H1 (cell line): ENCODE results near the gene MAP1LC3A. TPM values are rescaled to one million over a fixed set of nuclear protein-coding genes. Genes with fewer than 3 reads are reported as not detected.

Experiments used
- CTCF ChIA-PET: fragments of 300-600 bp; sonication (Branson Sonifier 250); formaldehyde crosslinking; loops from one replicate; lab custom pipeline; 2021; ENCODE audit not compliant: partially characterized antibody; lab: Charles Lee
- POLR2A ChIA-PET: fragments of 300-600 bp; sonication (Branson Sonifier 250); formaldehyde crosslinking; loops from one replicate; lab custom pipeline; 2021; ENCODE audit warnings: inconsistent platforms; ENCODE audit not compliant: partially characterized antibody; lab: Charles Lee
- DNase-seq, 2 experiments: peaks; one replicate each; pipeline versions ENCODE4 v3.0.0 to v3.0.0-alpha.2; 2010 to 2022; ENCODE audit warnings: low spot score in 2 of 2, low read depth in 1 of 2, mixed read lengths in 1 of 2
- FAIRE-seq: peaks from 2 replicates; lab custom pipeline; 2011; peaks lifted over from hg19 to GRCh38; lab: Jason Lieb, UNC
- H2AFZ ChIP-seq: 2 replicates; pipeline ENCODE4 v1.8.1; 2012; ENCODE audit warnings: low read length, inconsistent platforms
- H2AK5ac ChIP-seq: 2 replicates; pipeline ENCODE4 v1.6.1; 2013; ENCODE audit warnings: low read depth, low read length
- H2BK120ac ChIP-seq: replicated peaks from 2 replicates; pipeline ENCODE3; 2013; ENCODE audit warnings: low read depth, low read length, inconsistent platforms
- H2BK12ac ChIP-seq: 2 replicates; pipeline ENCODE4 v1.6.1; 2013; ENCODE audit warnings: low read depth, low read length
- H2BK15ac ChIP-seq: 2 replicates; pipeline ENCODE4 v1.6.1; 2013; ENCODE audit warnings: low read length
- H2BK20ac ChIP-seq: 2 replicates; pipeline ENCODE4 v1.6.1; 2013; ENCODE audit warnings: low read length
- H2BK5ac ChIP-seq: 2 replicates; pipeline ENCODE4 v1.6.1; 2013; ENCODE audit warnings: low read depth, low read length
- H3K14ac ChIP-seq: 2 replicates; pipeline ENCODE4 v1.6.1; 2013; ENCODE audit warnings: inconsistent platforms; ENCODE audit not compliant: insufficient read length
- H3K18ac ChIP-seq: 2 replicates; pipeline ENCODE4 v1.6.1; 2013; ENCODE audit warnings: low read length; ENCODE audit errors: extremely low read depth
- H3K23ac ChIP-seq: 2 replicates; pipeline ENCODE4 v1.6.1; 2013; ENCODE audit warnings: inconsistent platforms; ENCODE audit not compliant: insufficient read length
- H3K23me2 ChIP-seq: 2 replicates; pipeline ENCODE4 v1.6.1; 2013; ENCODE audit warnings: low read depth, low read length
- H3K27ac ChIP-seq: 2 replicates; pipeline ENCODE4 v1.6.1; 2011; ENCODE audit warnings: low read depth, low read length, inconsistent platforms
- H3K27me3 ChIP-seq, 4 experiments: replicated peaks in 1 of 4; 1 replicate in 1 of 4; 2 replicates in 3 of 4; pipeline versions ENCODE4 v1.6.1 to v1.8.1; 2011 to 2013; ENCODE audit warnings: low read length in 3 of 4, mild to moderate bottlenecking in 3 of 4, inconsistent platforms in 2 of 4, mixed read lengths in 2 of 4, moderate library complexity in 1 of 4; ENCODE audit not compliant: control insufficient read depth in 3 of 4, insufficient read depth in 3 of 4; ENCODE audit errors: extremely low read depth in 1 of 4
- H3K36me3 ChIP-seq, 4 experiments: 2 replicates each; pipeline versions ENCODE4 v1.6.1 to v1.8.1; 2011 to 2013; ENCODE audit warnings: mild to moderate bottlenecking in 4 of 4, low read length in 3 of 4, moderate library complexity in 2 of 4, control low read depth in 1 of 4, inconsistent platforms in 1 of 4; ENCODE audit not compliant: insufficient read depth in 4 of 4, control insufficient read depth in 2 of 4
- H3K4ac ChIP-seq: replicated peaks from 2 replicates; pipeline ENCODE3; 2013; ENCODE audit warnings: low read length, low read depth, mixed read lengths, inconsistent platforms; ENCODE audit not compliant: insufficient read length
- H3K4me1 ChIP-seq, 4 experiments: replicated peaks in 1 of 4; 1 replicate in 1 of 4; 2 replicates in 3 of 4; pipeline versions ENCODE4 v1.6.1 to v1.8.1; 2011 to 2013; ENCODE audit warnings: low read length in 3 of 4, inconsistent platforms in 2 of 4, mixed read lengths in 1 of 4; ENCODE audit not compliant: insufficient read depth in 4 of 4, control insufficient read depth in 3 of 4
- H3K4me2 ChIP-seq, 2 experiments: 2 replicates each; pipeline versions ENCODE4 v1.6.1 to v1.8.1; 2011 to 2013; ENCODE audit warnings: low read depth in 2 of 2, low read length in 2 of 2, control low read depth in 1 of 2, inconsistent platforms in 1 of 2, mild to moderate bottlenecking in 1 of 2; ENCODE audit not compliant: insufficient read depth in 1 of 2
- H3K4me3 ChIP-seq, 4 experiments: fragments of 200-600, 300-600 bp in 1 of 4; sonication (generic), shearing (Covaris generic), sonication (Bioruptor Twin) in 1 of 4; 2 replicates each; pipeline versions ENCODE4 v1.5.1 to v1.8.1; 2011 to 2016; ENCODE audit warnings: low read length in 4 of 4, low read depth in 3 of 4, control low read depth in 2 of 4, inconsistent platforms in 2 of 4, mild to moderate bottlenecking in 2 of 4, mixed read lengths in 1 of 4, moderate library complexity in 1 of 4; ENCODE audit not compliant: insufficient read depth in 2 of 4; ENCODE audit errors: extremely low read depth in 1 of 4
- H3K56ac ChIP-seq: replicated peaks from 2 replicates; pipeline ENCODE3; 2013; ENCODE audit warnings: low read depth, mild to moderate bottlenecking, mixed read lengths, low read length, inconsistent platforms; ENCODE audit not compliant: insufficient read length
- H3K79me1 ChIP-seq: 2 replicates; pipeline ENCODE4 v1.6.1; 2013; ENCODE audit warnings: low read depth, low read length, control low read depth
- H3K79me2 ChIP-seq, 2 experiments: 2 replicates each; pipeline versions ENCODE4 v1.6.1 to v1.8.1; 2012 to 2013; ENCODE audit warnings: low read length in 2 of 2, mild to moderate bottlenecking in 2 of 2, inconsistent platforms in 1 of 2; ENCODE audit not compliant: insufficient read depth in 2 of 2, control insufficient read depth in 1 of 2
- H3K9ac ChIP-seq, 4 experiments: replicated peaks in 1 of 4; 1 replicate in 1 of 4; 2 replicates in 3 of 4; pipeline versions ENCODE4 v1.6.1 to v1.8.1; 2011 to 2013; ENCODE audit warnings: low read depth in 3 of 4, low read length in 3 of 4, control low read depth in 2 of 4, mild to moderate bottlenecking in 2 of 4, moderate library complexity in 2 of 4, inconsistent platforms in 1 of 4; ENCODE audit errors: extremely low read depth in 1 of 4
- H3K9me3 ChIP-seq, 2 experiments: 2 replicates each; pipeline versions ENCODE4 v1.6.1 to v1.8.1; 2012 to 2013; ENCODE audit warnings: mild to moderate bottlenecking in 2 of 2, moderate library complexity in 2 of 2, control low read depth in 1 of 2, inconsistent platforms in 1 of 2, low read depth in 1 of 2, low read length in 1 of 2, mixed read lengths in 1 of 2; ENCODE audit not compliant: insufficient read depth in 2 of 2
- H4K20me1 ChIP-seq, 2 experiments: replicated peaks in 1 of 2; 2 replicates each; pipeline versions ENCODE3 to v1.8.1; 2011 to 2013; ENCODE audit warnings: inconsistent platforms in 2 of 2, low read length in 2 of 2, mild to moderate bottlenecking in 1 of 2; ENCODE audit not compliant: insufficient read depth in 2 of 2, control insufficient read depth in 1 of 2
- H4K5ac ChIP-seq: 2 replicates; pipeline ENCODE4 v1.6.1; 2013; ENCODE audit warnings: low read length, low read depth, mixed read lengths, inconsistent platforms; ENCODE audit not compliant: insufficient read length
- H4K8ac ChIP-seq: 2 replicates; pipeline ENCODE4 v1.8.0; 2013; ENCODE audit warnings: mild to moderate bottlenecking, moderate library complexity, low read length, inconsistent platforms; ENCODE audit not compliant: insufficient read depth; ENCODE audit errors: extremely low read depth
- H4K91ac ChIP-seq: replicated peaks from 2 replicates; pipeline ENCODE3; 2013; ENCODE audit warnings: low read length, mixed read lengths, inconsistent platforms; ENCODE audit not compliant: insufficient read length
- ASH2L ChIP-seq: fragments of 200-600, 300-600 bp; sonication (generic); IDR thresholded peaks from one replicate; pipeline ENCODE4 v1.7.1; 2017; ENCODE audit warnings: low read length
- BACH1 ChIP-seq: IDR thresholded peaks from 2 replicates; pipeline ENCODE4 v1.6.1; 2012; ENCODE audit warnings: low read length, improper control_type of control experiment
- BCL11A ChIP-seq, 2 experiments: IDR thresholded peaks; one replicate each; pipeline ENCODE4 v1.6.1; 2011; ENCODE audit warnings: low read depth in 2 of 2, low read length in 2 of 2, mild to moderate bottlenecking in 2 of 2
- BRCA1 ChIP-seq: IDR thresholded peaks from 2 replicates; pipeline ENCODE4 v1.6.1; 2012; ENCODE audit warnings: low read depth, low read length, improper control_type of control experiment
- GABPA ChIP-seq: IDR thresholded peaks from 2 replicates; pipeline ENCODE4 v1.6.1; 2011; ENCODE audit warnings: mild to moderate bottlenecking, low read length, moderate library complexity, borderline replicate concordance; ENCODE audit not compliant: insufficient read depth
- KDM4A ChIP-seq: IDR thresholded peaks from one replicate; pipeline ENCODE4 v1.7.1; 2012; ENCODE audit warnings: low read depth, mild to moderate bottlenecking, moderate library complexity, low read length, inconsistent platforms; ENCODE audit not compliant: severe bottlenecking
- KDM5A ChIP-seq: fragments of 200-600 bp; IDR thresholded peaks from 2 replicates; pipeline ENCODE4 v1.7.1; 2012; ENCODE audit warnings: mild to moderate bottlenecking, low read length, inconsistent platforms, mixed read lengths
- NANOG ChIP-seq: IDR thresholded peaks from 2 replicates; pipeline ENCODE4 v1.6.1; 2011; ENCODE audit warnings: low read length, low read depth, mild to moderate bottlenecking, inconsistent platforms; ENCODE audit not compliant: insufficient read depth, poor library complexity, severe bottlenecking
- NRF1 ChIP-seq: IDR thresholded peaks from 2 replicates; pipeline ENCODE4 v1.6.1; 2011; ENCODE audit warnings: mild to moderate bottlenecking, low read depth, low read length, improper control_type of control experiment
- POLR2A ChIP-seq, 2 experiments: IDR thresholded peaks; 1 replicate in 1 of 2; 2 replicates in 1 of 2; pipeline ENCODE4 v1.6.1; 2011; ENCODE audit warnings: low read depth in 2 of 2, low read length in 2 of 2, mild to moderate bottlenecking in 2 of 2; ENCODE audit errors: control extremely low read depth in 1 of 2
- SAP30 ChIP-seq: fragments of 300-600 bp; sonication (generic); IDR thresholded peaks from 2 replicates; pipeline ENCODE4 v1.7.1; 2012; ENCODE audit warnings: low read length, moderate library complexity, mild to moderate bottlenecking, inconsistent platforms; ENCODE audit not compliant: insufficient read depth, insufficient replicate concordance
- SP1 ChIP-seq: IDR thresholded peaks from 2 replicates; pipeline ENCODE4 v1.6.1; 2011; ENCODE audit warnings: low read depth, low read length
- SUZ12 ChIP-seq: fragments of 200-600 bp; sonication (generic); IDR thresholded peaks from 2 replicates; pipeline ENCODE4 v1.6.1; 2012; ENCODE audit warnings: mild to moderate bottlenecking, inconsistent platforms, low read length, moderate library complexity, mixed read lengths
- TAF1 ChIP-seq: IDR thresholded peaks from 2 replicates; pipeline ENCODE4 v1.6.1; 2011; ENCODE audit warnings: mild to moderate bottlenecking, low read depth, low read length
- TBP ChIP-seq: IDR thresholded peaks from 2 replicates; pipeline ENCODE4 v1.6.1; 2011; ENCODE audit warnings: low read depth, low read length, improper control_type of control experiment
- YY1 ChIP-seq: IDR thresholded peaks from 2 replicates; pipeline ENCODE4 v1.6.1; 2011; ENCODE audit warnings: low read depth, mild to moderate bottlenecking, low read length
- WGBS, 2 experiments: shearing (Covaris generic) in 1 of 2; methylation state at CpG; one replicate each; pipeline versions ENCODE4 v1.1.6 to v1.1.7; 2013 to 2015; ENCODE audit warnings: low lambda C conversion rate in 2 of 2, mixed read lengths in 2 of 2, inconsistent platforms in 1 of 2, low coverage in 1 of 2, missing lambda C conversion rate in 1 of 2; ENCODE audit not compliant: insufficient replicate concordance in 2 of 2, insufficient coverage in 1 of 2, insufficient read length in 1 of 2; ENCODE audit errors: extremely low coverage in 1 of 2, missing lambda C conversion rate in 1 of 2; 5-methylcytosine and 5-hydroxymethylcytosine counted together
- polyA plus RNA-seq, 7 experiments: library from polyadenylated mRNA; depleted of rRNA in 3 of 7; stranded (reverse) in 5 of 7; unstranded in 2 of 7; fragments of >200 nt in 5 of 7; fragments of 200-250 nt in 2 of 7; gene quantifications; 1 replicate in 5 of 7; 2 replicates in 1 of 7; 4 replicates in 1 of 7; pipeline versions ENCODE4 v1.2.1 to v1.2.3, GENCODE V29; 2011 to 2013; ENCODE audit warnings: missing spikeins in 2 of 7, mixed read lengths in 2 of 7
- total RNA-seq: library from RNA; stranded (reverse); fragmentation: NEBNext Ultra II Directional; extraction: Animal tissue kit (Norgen Biotek cat#: 25700); gene quantifications from 2 replicates; pipeline ENCODE4 v1.2.1, GENCODE V29; 2021

The MAP1LC3A gene
- total and polyA plus RNA-seq, 2 of the 8 experiments (the other 6 are each of a cell fraction or from before 2014, with no cell fraction given): 5.0 to 6.1 TPM

- no peak overlapping the region for H3K23ac ChIP-seq
- H2BK12ac ChIP-seq: no peak overlapping the region
- no peak overlapping the region for H3K27ac ChIP-seq
- no peak for DNase-seq
- peaks cover 0 to 8% (median 2%) of the 10 kb centered on the region in 4 experiments; a peak in 3 of 7 replicates for H3K4me1 ChIP-seq
- H3K4me2 ChIP-seq: no peak overlapping the region
- no peak overlapping the region for H2AK5ac ChIP-seq
- POLR2A ChIA-PET: no interaction called here
- no peak overlapping the region for H2AFZ ChIP-seq
- no peak overlapping the region for H3K9ac ChIP-seq
- H3K14ac ChIP-seq: no peak overlapping the region
- no peak overlapping the region for H4K8ac ChIP-seq
- H3K4ac ChIP-seq: no peak overlapping the region
- H3K4me3 ChIP-seq: no peak overlapping the region
- H3K36me3 ChIP-seq: peaks cover 2 to 10% (median 6%) of the 10 kb centered on the region in 4 experiments; a peak in 5 of 8 replicates
- H4K5ac ChIP-seq: no peak overlapping the region
- H3K9me3 ChIP-seq: no peaks in the 10 kb centered on the region
- H3K27me3 ChIP-seq: no peaks in the 10 kb centered on the region
- H3K23me2 ChIP-seq: peaks cover 5% of the 10 kb centered on the region; the same call in 1 of the 2 replicates
- no peak overlapping the region for H2BK120ac ChIP-seq
- no peaks in the 10 kb centered on the region for H3K79me1 ChIP-seq
- H2BK20ac ChIP-seq: no peak overlapping the region
- no peak overlapping the region for H2BK15ac ChIP-seq
- no peaks in the 10 kb centered on the region for H3K79me2 ChIP-seq
- CTCF ChIA-PET: interaction anchor here (1.4 to 3.8 kb wide), 2 partner anchors 165 to 228 kb away, joined by 3 to 18 read pairs; no protein-coding TSS in a partner anchor
- no peak overlapping the region for H2BK5ac ChIP-seq
- no peak for FAIRE-seq
- no peak overlapping the region for H3K18ac ChIP-seq
- no peak overlapping the region for H4K91ac ChIP-seq
- WGBS, 2 experiments: 90% methylated on average over 16 of the region's 16 CpGs; no CpG with 5 or more reads in 1 of the 2 experiments
- H4K20me1 ChIP-seq: peaks cover 2 to 3% of the 10 kb centered on the region in 2 experiments
- H3K56ac ChIP-seq: no peak overlapping the region
- no peak for TF ChIP-seq TBP
- TF ChIP-seq KDM4A: no peak
- TF ChIP-seq TAF1: no peak
- no peak for TF ChIP-seq GABPA
- TF ChIP-seq NRF1: no peak
- TF ChIP-seq KDM5A: no peak
- TF ChIP-seq BCL11A (IDR thresholded peaks at IDR 0.05; ENCODE audit: low read depth in 2 of 2, low read length in 2 of 2): no peak
- TF ChIP-seq ASH2L: no peak
- TF ChIP-seq SAP30: no peak
- TF ChIP-seq NANOG: no peak
- TF ChIP-seq POLR2A (IDR thresholded peaks at IDR 0.05; ENCODE audit: control extremely low read depth in 1 of 2, low read depth in 2 of 2, low read length in 2 of 2): no peak
- no peak for TF ChIP-seq SP1
- no peak for TF ChIP-seq SUZ12
- no peak for TF ChIP-seq BACH1
- TF ChIP-seq BRCA1: no peak
- TF ChIP-seq YY1: no peak
Observed at GRCh38 chr20:34541917-34542316, 16.6 kb upstream of the MAP1LC3A start.
